Upper lobe of left lung (tissue), 6 donors: ENCODE data around the gene CEP72. TPM values are rescaled to one million over a fixed set of nuclear protein-coding genes. Genes with fewer than 3 reads are reported as not detected.

ENCODE experiments used
- ATAC-seq, 2 donors: fragments of 200-7000 bp; cut with Tn5 transposase; one replicate each; pipeline ENCODE4 v1.9.1; 2022; ENCODE audit warnings: mild to moderate bottlenecking in 2 of 2, moderate library complexity in 2 of 2; ENCODE audit not compliant: low FRiP score in 2 of 2
- DNase-seq, 2 donors: peaks; one replicate each; pipeline ENCODE4 v3.0.0-alpha.2; 2019 to 2020
- H3K27ac ChIP-seq, 4 donors: fragments of 200-600 bp; sonication (generic); one replicate each; pipeline ENCODE4 v1.5.1; 2016 to 2019
- H3K27me3 ChIP-seq, 4 donors: fragments of 200-600 bp; sonication (generic); one replicate each; pipeline ENCODE4 v1.5.1; 2017 to 2019
- H3K36me3 ChIP-seq, 4 donors: fragments of 200-600 bp; sonication (generic); one replicate each; pipeline ENCODE4 v1.5.1; 2016 to 2019
- H3K4me1 ChIP-seq, 4 donors: fragments of 200-600 bp; sonication (generic); one replicate each; pipeline ENCODE4 v1.5.1; 2018 to 2019
- H3K4me3 ChIP-seq, 4 donors: fragments of 200-600 bp; sonication (generic); one replicate each; pipeline ENCODE4 v1.5.1; 2017 to 2019; ENCODE audit warnings: mild to moderate bottlenecking in 2 of 4, moderate library complexity in 1 of 4
- H3K9me3 ChIP-seq, 4 donors: fragments of 200-600 bp; sonication (generic); one replicate each; pipeline ENCODE4 v1.5.1; 2018 to 2019
- EP300 ChIP-seq, 4 donors: sonication (generic); formaldehyde crosslinking; IDR thresholded peaks; one replicate each; pipeline ENCODE4 v1.5.1; 2017; ENCODE audit warnings: antibody characterized with exemption in 4 of 4, control low read depth in 2 of 4
- POLR2A ChIP-seq, 4 donors: fragments of 450-650 bp; IDR thresholded peaks; one replicate each; pipeline ENCODE4 v1.5.1; 2016 to 2017; ENCODE audit warnings: antibody characterized with exemption in 4 of 4, mild to moderate bottlenecking in 2 of 4
- POLR2AphosphoS5 ChIP-seq, 2 donors: sonication (generic); formaldehyde crosslinking; IDR thresholded peaks; one replicate each; pipeline ENCODE4 v1.5.1; 2017; ENCODE audit warnings: antibody characterized with exemption in 2 of 2
- WGBS, 2 donors: methylation state at CpG; one replicate each; pipeline ENCODE4 v1.1.5; 2017 to 2018; 5-methylcytosine and 5-hydroxymethylcytosine counted together
- total RNA-seq, 6 donors: library from RNA; depleted of rRNA in 4 of 6; stranded (reverse); fragments of >200 nt in 4 of 6; gene quantifications; one replicate each; pipeline versions ENCODE4 v1.1.0 to v1.2.1, GENCODE V29; 2016 to 2021
- TF ChIP-seq, protein P1 (sequence below), 6 experiments: fragments of 450-650 bp in 4 of 6; fragments of 200-600 bp in 2 of 6; sonication (generic) in 2 of 6; IDR thresholded peaks; one replicate each; pipeline ENCODE4 v1.5.1; 2016 to 2019; ENCODE audit warnings: antibody characterized with exemption in 6 of 6
- donor health status: DM: no; HTN: no; CAD: no; lungs with moderate emphysema.
- donor health status: DM: no; HTN: yes; CAD: no; lungs with severe emphysema.

Gene CEP72
- total RNA-seq, 6 donors from 2014 or later = 6.8 to 21.0 (median 9.4) TPM

DNA sequence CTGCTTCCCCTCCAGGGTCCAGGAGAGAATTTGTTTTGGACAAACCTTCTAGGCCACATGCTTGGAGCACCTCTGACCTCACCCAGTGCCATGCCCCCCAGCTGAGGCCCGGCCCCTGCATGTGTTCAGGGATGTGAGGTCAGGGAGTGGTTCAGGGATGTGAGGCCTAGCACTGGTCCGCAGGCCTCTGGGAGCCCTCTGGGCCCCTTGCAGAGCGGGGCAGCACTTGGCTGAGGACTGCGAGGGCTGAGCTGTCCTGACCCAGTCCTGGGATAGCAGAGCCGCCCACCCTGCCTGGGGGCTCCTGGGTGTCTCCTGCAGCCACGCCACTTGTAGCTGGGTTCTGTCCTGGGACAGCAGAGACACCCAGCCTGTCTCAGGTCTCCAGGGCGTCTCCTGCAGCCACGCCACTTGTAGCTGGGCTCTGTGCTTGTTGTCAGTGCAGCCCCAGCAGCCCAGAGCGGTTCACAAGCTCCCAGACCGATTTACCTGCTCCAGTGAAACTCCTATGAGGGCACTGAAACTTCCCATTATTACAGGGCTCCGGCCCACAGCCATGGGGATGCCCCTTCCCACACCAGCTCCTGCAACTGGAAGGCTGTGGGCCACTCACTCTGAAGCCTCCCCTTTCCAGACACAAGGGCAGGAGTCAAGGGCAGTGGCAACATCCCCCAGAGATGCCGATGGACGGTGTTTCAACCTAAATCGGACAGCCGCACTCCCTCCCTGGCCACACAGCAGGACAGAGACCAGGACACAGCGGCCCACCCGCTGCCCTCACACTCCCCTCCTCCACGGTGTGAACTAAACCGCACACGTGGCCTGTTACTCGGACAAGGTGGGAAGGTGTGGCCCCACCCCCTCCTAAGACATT, 5.4 kb upstream of the CEP72 start:
- WGBS, 2 donors = 61 to 70% methylated on average over 10 to 21 of the region's 21 CpGs
- no peak overlapping the region for H3K27ac ChIP-seq
- TF ChIP-seq, protein P1, sequence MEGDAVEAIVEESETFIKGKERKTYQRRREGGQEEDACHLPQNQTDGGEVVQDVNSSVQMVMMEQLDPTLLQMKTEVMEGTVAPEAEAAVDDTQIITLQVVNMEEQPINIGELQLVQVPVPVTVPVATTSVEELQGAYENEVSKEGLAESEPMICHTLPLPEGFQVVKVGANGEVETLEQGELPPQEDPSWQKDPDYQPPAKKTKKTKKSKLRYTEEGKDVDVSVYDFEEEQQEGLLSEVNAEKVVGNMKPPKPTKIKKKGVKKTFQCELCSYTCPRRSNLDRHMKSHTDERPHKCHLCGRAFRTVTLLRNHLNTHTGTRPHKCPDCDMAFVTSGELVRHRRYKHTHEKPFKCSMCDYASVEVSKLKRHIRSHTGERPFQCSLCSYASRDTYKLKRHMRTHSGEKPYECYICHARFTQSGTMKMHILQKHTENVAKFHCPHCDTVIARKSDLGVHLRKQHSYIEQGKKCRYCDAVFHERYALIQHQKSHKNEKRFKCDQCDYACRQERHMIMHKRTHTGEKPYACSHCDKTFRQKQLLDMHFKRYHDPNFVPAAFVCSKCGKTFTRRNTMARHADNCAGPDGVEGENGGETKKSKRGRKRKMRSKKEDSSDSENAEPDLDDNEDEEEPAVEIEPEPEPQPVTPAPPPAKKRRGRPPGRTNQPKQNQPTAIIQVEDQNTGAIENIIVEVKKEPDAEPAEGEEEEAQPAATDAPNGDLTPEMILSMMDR (IDR thresholded peaks at IDR 0.05) = no peak
- no peak for TF ChIP-seq POLR2AphosphoS5 (IDR thresholded peaks at IDR 0.05)
- no peak for TF ChIP-seq EP300 (IDR thresholded peaks at IDR 0.05)
- TF ChIP-seq POLR2A (IDR thresholded peaks at IDR 0.05) = no peak
- ATAC-seq = no peak
- peaks cover 5 to 7% (median 6%) of the 10 kb centered on the region in 4 donors for H3K4me1 ChIP-seq
- H3K9me3 ChIP-seq = no peaks in the 10 kb centered on the region
- DNase-seq = peak in 1 of 2 donors; percentile 18
- H3K36me3 ChIP-seq = no peaks in the 10 kb centered on the region
- H3K4me3 ChIP-seq = no peak overlapping the region
- no peaks in the 10 kb centered on the region for H3K27me3 ChIP-seq

DNA sequence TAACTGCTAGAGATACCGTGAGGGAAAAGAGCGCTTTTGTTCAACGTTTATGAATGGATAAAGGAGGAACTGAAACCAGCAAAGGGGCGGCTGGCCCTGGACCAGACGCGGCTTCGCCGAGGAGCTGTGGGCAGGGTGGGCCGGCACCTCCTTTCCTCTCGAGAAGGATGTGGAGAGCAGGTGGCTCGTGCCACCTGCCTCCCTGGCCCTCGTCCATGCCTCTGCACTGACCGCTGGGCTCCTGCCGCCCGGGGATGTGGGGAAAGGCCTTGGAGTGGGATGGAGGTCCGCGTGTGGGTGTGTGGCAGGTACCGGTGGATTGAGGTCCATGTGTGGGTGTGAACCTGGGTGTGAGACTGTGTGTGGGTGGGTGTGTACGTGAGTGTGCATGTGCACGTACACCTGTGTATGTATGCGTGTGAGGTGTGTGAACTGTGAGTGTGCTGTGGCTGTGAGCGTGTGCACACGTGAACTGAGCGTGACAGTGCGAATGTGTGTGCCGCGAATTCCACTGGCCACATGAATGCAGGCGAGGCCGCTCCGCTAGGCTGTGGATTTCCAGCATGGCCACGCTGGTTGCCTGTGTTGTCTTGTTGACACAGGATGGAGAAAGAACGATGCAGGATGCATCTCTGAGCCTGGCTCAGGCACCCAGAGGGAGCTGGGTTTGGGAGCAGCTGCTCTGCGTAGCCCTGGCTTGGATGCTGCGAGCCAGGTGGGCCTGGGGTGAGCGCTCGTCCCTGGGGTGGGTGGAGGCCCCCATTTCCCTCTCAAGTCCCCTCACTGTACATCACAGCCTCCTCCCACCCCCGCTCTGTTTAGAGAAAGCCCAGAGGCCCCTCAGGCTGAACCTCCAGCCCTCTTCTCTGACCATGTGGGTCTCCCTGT, 4.4 kb upstream of the CEP72 start:
- ATAC-seq = no peak
- WGBS, 2 donors = 57 to 65% methylated on average over 30 to 37 of the region's 37 CpGs

DNA sequence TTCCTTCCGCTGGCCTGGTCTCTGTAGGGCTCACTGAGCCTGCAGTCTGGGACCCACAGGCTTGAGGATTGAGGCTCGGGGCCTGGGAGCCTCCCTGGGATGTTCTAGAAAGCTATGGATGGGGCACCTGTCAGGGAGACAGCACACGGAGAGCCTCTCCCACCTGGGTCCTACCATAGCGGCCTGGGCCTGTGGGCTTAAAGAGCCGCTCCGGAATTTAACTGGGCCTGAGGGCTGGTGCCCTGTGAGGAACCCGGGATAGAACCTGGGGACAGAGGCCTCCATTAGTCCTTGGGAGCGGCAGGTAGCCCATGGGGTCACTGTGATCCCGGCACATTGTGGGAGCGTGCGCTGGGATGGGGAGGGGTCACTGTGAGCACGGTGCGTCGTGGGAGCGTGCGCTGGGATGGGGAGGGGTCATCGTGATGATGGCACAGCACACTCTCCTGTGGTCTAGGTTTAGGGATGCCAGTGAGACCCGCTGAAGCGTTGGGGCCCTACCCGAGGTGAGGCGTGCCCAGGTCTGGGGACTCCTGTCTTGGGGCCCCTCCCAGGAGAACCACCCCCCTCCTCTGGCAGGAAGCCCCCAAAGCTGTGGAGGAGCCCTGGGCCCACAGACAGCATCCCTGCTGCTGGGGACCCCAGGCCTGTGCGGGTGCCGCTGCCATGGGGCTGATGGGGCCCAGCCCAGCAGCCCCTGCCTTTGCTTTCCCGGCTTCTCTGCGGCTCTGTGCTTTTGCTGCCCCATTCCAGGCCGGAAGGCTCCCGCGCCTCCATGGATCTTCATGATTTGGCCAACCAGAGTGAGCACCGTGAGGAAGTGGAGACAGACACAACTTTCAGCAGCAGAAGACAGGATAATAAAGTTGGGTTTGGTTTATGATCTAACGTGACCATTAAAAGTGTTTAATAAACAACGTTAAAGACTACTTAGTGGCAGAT, 3.4 kb upstream of the CEP72 start:
- TF ChIP-seq POLR2AphosphoS5 (IDR thresholded peaks at IDR 0.05) = no peak
- TF ChIP-seq EP300 (IDR thresholded peaks at IDR 0.05) = no peak
- no peak for TF ChIP-seq POLR2A (IDR thresholded peaks at IDR 0.05)

More for the DNA sequence above, 4.4 kb upstream of the CEP72 start:
- Histone ChIP-seq H3K4me3 (no peak overlapping the region), H3K27me3 (no peaks in the 10 kb centered on the region), H3K9me3 (no peaks in the 10 kb centered on the region), H3K27ac (no peak overlapping the region), H3K36me3 (no peaks in the 10 kb centered on the region), H3K4me1 (peaks cover 6 to 10% (median 8%) of the 10 kb centered on the region in 4 donors)
- DNase-seq = peak; percentile 18 to 79
- TF ChIP-seq POLR2A (IDR thresholded peaks at IDR 0.05) (no peak), POLR2AphosphoS5 (IDR thresholded peaks at IDR 0.05) (no peak), EP300 (IDR thresholded peaks at IDR 0.05) (no peak)
- TF ChIP-seq, protein P1 (IDR thresholded peaks at IDR 0.05) = no peak

DNA sequence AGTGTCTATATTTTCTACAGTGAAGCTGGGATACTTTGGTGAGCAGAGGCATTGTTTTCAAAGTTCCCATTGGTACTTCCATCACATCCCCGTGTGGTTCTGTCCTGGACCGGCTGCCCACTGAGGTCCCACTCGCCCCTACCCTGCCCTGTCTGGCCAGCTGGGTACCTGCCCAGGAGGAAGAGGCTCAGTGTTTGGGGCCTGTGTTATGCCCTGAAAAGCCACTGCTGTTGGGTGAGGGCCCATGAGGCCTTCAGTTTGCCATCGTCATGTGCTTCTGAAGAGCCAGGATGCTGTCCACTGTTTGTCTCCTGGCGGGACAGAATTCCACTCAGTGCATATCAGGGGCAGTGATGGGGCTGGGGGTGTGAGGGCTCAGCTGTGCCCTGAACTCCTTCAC, 2.6 kb upstream of the CEP72 start:
- ATAC-seq = no peak
- TF ChIP-seq EP300 (IDR thresholded peaks at IDR 0.05) (no peak), POLR2AphosphoS5 (IDR thresholded peaks at IDR 0.05) (no peak)
- TF ChIP-seq, protein P1 (IDR thresholded peaks at IDR 0.05) = no peak
- DNase-seq = no peak
- Histone ChIP-seq H3K27ac (no peak overlapping the region), H3K9me3 (no peaks in the 10 kb centered on the region), H3K4me3 (no peak overlapping the region), H3K36me3 (no peaks in the 10 kb centered on the region), H3K4me1 (peaks cover 9 to 24% (median 15%) of the 10 kb centered on the region in 4 donors), H3K27me3 (no peaks in the 10 kb centered on the region)
- 84 to 86% methylated on average over 4 to 5 of the region's 5 CpGs for WGBS, 2 donors

More for the DNA sequence above, 3.4 kb upstream of the CEP72 start:
- ATAC-seq (no peak), DNase-seq (no peak)
- Histone ChIP-seq H3K4me3 (no peak overlapping the region), H3K27me3 (no peaks in the 10 kb centered on the region), H3K36me3 (no peaks in the 10 kb centered on the region), H3K4me1 (peaks cover 9 to 20% (median 13%) of the 10 kb centered on the region in 4 donors), H3K9me3 (no peaks in the 10 kb centered on the region), H3K27ac (no peak overlapping the region)
- WGBS, 2 donors = 89 to 94% methylated on average over 24 to 26 of the region's 31 CpGs
